Dendritic cell treated with granulocyte-macrophage colony-stimulating factor and Interleukin-4, amounts not matched to agents 40 ng/mL and 50 ng/mL, for 4 days (primary cell): ENCODE measurements around the gene HENMT1.

Experiments used
- H3K27ac Mint-ChIP-seq: one replicate; pipeline ENCODE4 v1.8.0; 2022; ENCODE audit warnings: mild to moderate bottlenecking, mixed read lengths
- H3K27me3 Mint-ChIP-seq: one replicate; pipeline ENCODE4 v1.8.0; 2022; ENCODE audit warnings: mild to moderate bottlenecking, mixed read lengths
- H3K36me3 Mint-ChIP-seq: one replicate; pipeline ENCODE4 v1.8.0; 2022; ENCODE audit warnings: low read depth, mixed read lengths
- H3K4me1 Mint-ChIP-seq: one replicate; pipeline ENCODE4 v1.8.0; 2022; ENCODE audit warnings: low read depth, mixed read lengths
- H3K4me3 Mint-ChIP-seq: one replicate; pipeline ENCODE4 v1.8.0; 2022; ENCODE audit warnings: mild to moderate bottlenecking, moderate library complexity, mixed read lengths
- H3K9me3 Mint-ChIP-seq: one replicate; pipeline ENCODE4 v1.8.0; 2022; ENCODE audit warnings: mixed read lengths
- intact Hi-C: fragments of 100-400 bp; cut with micrococcal nuclease; formaldehyde crosslinking; loops from one replicate; pipeline ENCODE4 v1.15.0; 2022

Gene HENMT1

DNA sequence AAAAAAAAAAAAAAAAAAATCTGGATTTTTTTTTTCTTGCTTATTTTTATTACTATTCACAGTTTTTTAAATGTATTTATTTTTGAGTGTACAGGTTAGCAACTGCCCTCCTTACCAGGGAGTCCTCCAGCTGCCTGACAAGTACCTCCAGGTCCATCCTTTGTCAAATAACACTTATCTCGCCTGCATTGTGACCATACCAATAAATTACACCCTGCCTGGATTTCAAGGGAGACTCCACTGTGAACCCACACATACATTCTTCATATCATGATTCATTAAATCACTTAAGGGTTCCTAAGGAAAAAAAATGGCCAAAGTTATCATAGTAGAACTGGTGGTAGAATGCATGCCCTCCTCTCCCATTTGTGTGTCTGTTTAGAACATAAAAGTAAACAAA is 62.6 kb downstream of the HENMT1 start:
- no peak overlapping the region for H3K27ac Mint-ChIP-seq
- H3K36me3 Mint-ChIP-seq = peaks cover 29% of the 10 kb centered on the region
- no peak overlapping the region for H3K4me3 Mint-ChIP-seq
- H3K9me3 Mint-ChIP-seq = no peaks in the 10 kb centered on the region
- no peaks in the 10 kb centered on the region for H3K27me3 Mint-ChIP-seq
- H3K4me1 Mint-ChIP-seq = peaks cover 13% of the 10 kb centered on the region
- intact Hi-C loops = no loop called here
